Suprapubic skin (tissue), 3 donors: ENCODE measurements around the gene ARHGAP42.

ENCODE experiments used
- CTCF ChIP-seq, 2 donors: fragments of 200-600 bp in 1 of 2; fragments of 450-650 bp in 1 of 2; sonication (generic) in 1 of 2; IDR thresholded peaks; one replicate each; pipeline ENCODE4 v1.5.1; 2016 to 2019; ENCODE audit warnings: antibody characterized with exemption in 2 of 2, mild to moderate bottlenecking in 1 of 2, moderate library complexity in 1 of 2
- EP300 ChIP-seq: sonication (generic); formaldehyde crosslinking; IDR thresholded peaks from one replicate; pipeline ENCODE4 v1.6.1; 2017; ENCODE audit warnings: antibody characterized with exemption
- POLR2A ChIP-seq, 2 donors: fragments of 450-650 bp; IDR thresholded peaks; one replicate each; pipeline ENCODE4 v1.6.1; 2017; ENCODE audit warnings: antibody characterized with exemption in 2 of 2, mild to moderate bottlenecking in 2 of 2, moderate library complexity in 2 of 2

DNA sequence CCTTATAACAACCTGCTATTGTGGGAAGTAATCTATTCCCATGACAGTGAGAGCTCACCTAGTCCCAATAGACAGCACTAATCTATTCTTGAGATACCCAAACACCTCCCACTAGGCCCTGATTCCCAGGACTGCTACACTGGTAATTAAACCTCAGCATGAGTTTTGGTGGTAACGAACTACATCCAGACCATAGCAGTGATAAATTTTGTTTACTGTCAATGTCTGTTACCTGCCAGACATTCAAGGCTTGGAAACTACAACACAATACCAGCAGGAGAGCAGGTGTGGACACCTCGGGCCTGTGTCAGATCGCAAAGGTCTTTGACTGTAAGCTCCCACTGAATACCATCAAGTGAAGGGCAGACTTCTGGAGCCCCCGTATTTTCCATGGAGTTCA lies 187.1 kb downstream of the ARHGAP42 start:
- TF ChIP-seq CTCF (IDR thresholded peaks at IDR 0.05) (no peak), POLR2A (IDR thresholded peaks at IDR 0.05) (no peak), EP300 (no peak)
